ENCODE data around the gene KRT76.

Gene KRT76

DNA sequence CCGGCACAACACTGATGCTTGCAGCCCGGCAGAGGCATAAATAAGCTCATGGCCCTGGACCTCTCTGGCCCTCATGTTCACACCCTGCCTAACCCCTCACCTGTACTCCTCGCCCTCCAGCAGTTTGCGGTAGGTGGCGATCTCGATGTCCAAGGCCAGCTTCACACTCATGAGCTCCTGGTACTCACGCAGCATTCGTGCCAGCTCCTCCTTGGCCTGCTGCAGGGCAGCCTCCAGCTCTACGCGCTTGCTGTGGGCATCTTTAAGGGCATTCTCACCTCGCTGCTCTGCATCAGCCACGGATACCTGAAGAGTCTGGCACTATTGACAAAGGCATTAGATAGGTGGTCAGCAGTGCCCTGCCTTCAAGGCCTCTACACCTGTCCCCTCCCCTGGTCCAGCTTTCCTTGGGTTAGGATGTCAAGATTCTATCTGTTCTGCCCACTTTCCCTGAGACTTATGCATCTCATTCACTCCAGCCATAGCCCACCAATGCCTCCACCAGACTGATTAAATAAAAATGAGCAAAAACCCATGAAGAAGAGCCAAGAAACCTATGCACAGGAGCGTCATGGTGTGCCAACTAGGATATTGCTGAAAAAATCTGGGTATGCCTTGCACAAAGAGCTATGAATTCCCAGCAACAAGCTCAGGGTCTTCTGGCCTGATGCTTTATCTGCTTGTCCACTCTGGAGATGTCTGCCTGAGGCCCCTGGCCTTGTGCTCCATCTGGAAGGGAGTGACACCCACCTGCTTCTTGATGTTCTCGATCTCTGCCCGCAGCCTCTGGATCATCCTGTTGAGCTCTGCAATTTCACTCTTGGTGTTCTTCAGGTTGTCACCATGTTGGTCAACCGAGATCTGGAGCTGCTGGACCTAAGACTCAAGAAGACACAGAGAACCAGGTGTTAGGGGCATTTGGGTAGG is 30.7 kb upstream of the KRT76 start:
- H3K4me1 ChIP-seq (ENCODE audit: insufficient read depth, low read length, severe bottlenecking) = no peaks in the 10 kb centered on the region
- no peaks in the 10 kb centered on the region for H3K36me3 ChIP-seq (ENCODE audit: insufficient read depth, low read length)
- no peaks in the 10 kb centered on the region for H3K9me3 ChIP-seq (ENCODE audit: low read length)
- H2AFZ ChIP-seq (ENCODE audit: low read length) = no peak overlapping the region
- H3K9me2 ChIP-seq (ENCODE audit: low read depth, low read length) = no peaks in the 10 kb centered on the region
- H3K9ac ChIP-seq (ENCODE audit: low read length) = no peak overlapping the region
- H3K4me3 ChIP-seq (ENCODE audit: low read depth, low read length, poor library complexity, severe bottlenecking) = no peak overlapping the region
- TF ChIP-seq, protein P1, sequence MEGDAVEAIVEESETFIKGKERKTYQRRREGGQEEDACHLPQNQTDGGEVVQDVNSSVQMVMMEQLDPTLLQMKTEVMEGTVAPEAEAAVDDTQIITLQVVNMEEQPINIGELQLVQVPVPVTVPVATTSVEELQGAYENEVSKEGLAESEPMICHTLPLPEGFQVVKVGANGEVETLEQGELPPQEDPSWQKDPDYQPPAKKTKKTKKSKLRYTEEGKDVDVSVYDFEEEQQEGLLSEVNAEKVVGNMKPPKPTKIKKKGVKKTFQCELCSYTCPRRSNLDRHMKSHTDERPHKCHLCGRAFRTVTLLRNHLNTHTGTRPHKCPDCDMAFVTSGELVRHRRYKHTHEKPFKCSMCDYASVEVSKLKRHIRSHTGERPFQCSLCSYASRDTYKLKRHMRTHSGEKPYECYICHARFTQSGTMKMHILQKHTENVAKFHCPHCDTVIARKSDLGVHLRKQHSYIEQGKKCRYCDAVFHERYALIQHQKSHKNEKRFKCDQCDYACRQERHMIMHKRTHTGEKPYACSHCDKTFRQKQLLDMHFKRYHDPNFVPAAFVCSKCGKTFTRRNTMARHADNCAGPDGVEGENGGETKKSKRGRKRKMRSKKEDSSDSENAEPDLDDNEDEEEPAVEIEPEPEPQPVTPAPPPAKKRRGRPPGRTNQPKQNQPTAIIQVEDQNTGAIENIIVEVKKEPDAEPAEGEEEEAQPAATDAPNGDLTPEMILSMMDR (IDR thresholded peaks at IDR 0.05; ENCODE audit: low read length) = no peak
- no peaks in the 10 kb centered on the region for H3F3A ChIP-seq (ENCODE audit: insufficient read depth, low read length)
- H3K79me2 ChIP-seq (ENCODE audit: insufficient read depth, low read length) = no peaks in the 10 kb centered on the region
- H3K27me3 ChIP-seq (ENCODE audit: insufficient read depth, low read length) = peaks cover 3% of the 10 kb centered on the region; the same call in 1 of the 2 replicates
- H3K27ac ChIP-seq (ENCODE audit: low read depth, low read length, poor library complexity, severe bottlenecking) = no peak overlapping the region
- no peak overlapping the region for H3K4me2 ChIP-seq (ENCODE audit: low read length)
- no peaks in the 10 kb centered on the region for H4K20me1 ChIP-seq (ENCODE audit: insufficient read depth, low read length)

DNA sequence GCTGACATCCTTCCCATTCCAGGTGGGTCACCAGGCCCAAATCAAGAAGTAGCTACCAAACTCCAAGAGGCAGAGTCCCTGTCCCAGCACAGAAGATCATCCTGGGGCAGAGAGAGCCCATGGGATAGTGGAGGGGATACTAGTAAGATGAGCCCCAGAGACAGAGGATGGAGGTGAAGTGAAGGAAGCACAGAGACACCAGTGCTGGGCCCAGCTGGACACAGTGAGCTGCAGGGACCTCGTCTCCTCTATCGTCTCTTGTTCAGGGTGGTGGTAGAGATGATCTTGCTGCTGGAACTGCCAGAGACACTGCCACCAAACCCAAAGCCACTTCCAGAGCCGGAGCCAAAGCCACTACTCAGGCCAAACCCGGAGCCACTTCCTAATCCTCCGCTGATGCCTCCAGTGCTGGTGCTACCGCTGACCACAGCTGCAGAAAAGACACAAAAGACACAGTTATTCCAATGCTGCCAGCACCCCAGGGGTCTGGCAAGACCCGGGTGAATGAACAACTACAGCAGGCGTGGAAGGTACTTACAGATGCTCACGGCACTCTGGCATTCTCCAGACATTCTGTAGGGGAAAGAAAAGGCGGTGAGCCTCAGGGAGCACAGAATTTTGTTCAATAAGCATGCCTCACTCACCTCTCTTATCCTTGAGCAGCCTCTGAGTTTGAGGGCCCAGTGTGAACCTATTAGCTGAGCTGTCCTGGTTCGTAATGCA is 29.8 kb upstream of the KRT76 start:
- Histone ChIP-seq H3K79me2 (ENCODE audit: insufficient read depth, low read length) (no peaks in the 10 kb centered on the region), H3F3A (ENCODE audit: insufficient read depth, low read length) (no peaks in the 10 kb centered on the region), H3K27me3 (ENCODE audit: insufficient read depth, low read length) (peaks cover 3% of the 10 kb centered on the region; the same call in 1 of the 2 replicates), H3K4me1 (ENCODE audit: insufficient read depth, low read length, severe bottlenecking) (no peaks in the 10 kb centered on the region), H3K27ac (ENCODE audit: low read depth, low read length, poor library complexity, severe bottlenecking) (no peak overlapping the region), H3K36me3 (ENCODE audit: insufficient read depth, low read length) (no peaks in the 10 kb centered on the region), H3K4me3 (ENCODE audit: low read depth, low read length, poor library complexity, severe bottlenecking) (no peak overlapping the region), H3K9me3 (ENCODE audit: low read length) (no peaks in the 10 kb centered on the region), H4K20me1 (ENCODE audit: insufficient read depth, low read length) (no peaks in the 10 kb centered on the region), H3K4me2 (ENCODE audit: low read length) (no peak overlapping the region), H3K9ac (ENCODE audit: low read length) (no peak overlapping the region), H2AFZ (ENCODE audit: low read length) (no peak overlapping the region), H3K9me2 (ENCODE audit: low read depth, low read length) (no peaks in the 10 kb centered on the region)
- no peak for TF ChIP-seq EZH2 (IDR thresholded peaks at IDR 0.05; ENCODE audit: borderline replicate concordance, low read length)
- TF ChIP-seq, protein P1 (IDR thresholded peaks at IDR 0.05; ENCODE audit: low read length) = no peak

DNA sequence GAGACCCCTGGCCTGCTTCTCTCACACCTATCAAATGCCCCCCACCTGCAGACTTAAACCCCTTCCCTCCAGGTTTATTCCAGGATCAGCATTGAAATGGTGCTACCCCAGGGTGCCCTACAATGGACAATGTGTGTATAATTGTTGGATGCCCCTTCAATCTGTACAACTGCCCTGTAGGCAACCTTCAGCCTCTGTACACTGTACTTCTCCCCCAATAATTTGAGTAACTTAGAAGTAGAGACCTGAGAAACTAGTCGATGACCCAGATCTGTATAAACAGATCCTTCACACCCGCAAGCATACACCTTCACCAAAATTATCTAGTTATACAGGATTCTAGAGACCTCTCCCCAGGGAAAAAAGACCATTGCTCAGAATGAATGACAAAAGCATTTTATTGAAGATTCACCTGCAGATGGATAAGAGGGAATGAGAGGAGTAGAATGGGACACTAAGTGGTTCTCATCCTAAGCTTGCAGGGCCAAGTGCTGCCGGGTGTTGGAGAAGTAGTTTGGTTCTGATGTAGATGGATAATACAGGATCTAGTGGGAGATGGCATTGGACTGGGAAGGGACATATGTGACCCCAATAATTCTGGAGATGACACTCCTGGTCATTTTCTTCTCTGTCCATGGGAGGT is 29.1 kb upstream of the KRT76 start:
- Histone ChIP-seq H3K27me3 (ENCODE audit: insufficient read depth, low read length) (peaks cover 3% of the 10 kb centered on the region; the same call in 1 of the 2 replicates), H2AFZ (ENCODE audit: low read length) (no peak overlapping the region), H4K20me1 (ENCODE audit: insufficient read depth, low read length) (no peaks in the 10 kb centered on the region), H3K4me3 (ENCODE audit: low read depth, low read length, poor library complexity, severe bottlenecking) (no peak overlapping the region), H3K79me2 (ENCODE audit: insufficient read depth, low read length) (no peaks in the 10 kb centered on the region), H3K4me1 (ENCODE audit: insufficient read depth, low read length, severe bottlenecking) (no peaks in the 10 kb centered on the region), H3K9me3 (ENCODE audit: low read length) (no peaks in the 10 kb centered on the region), H3K9me2 (ENCODE audit: low read depth, low read length) (no peaks in the 10 kb centered on the region), H3K4me2 (ENCODE audit: low read length) (no peak overlapping the region), H3F3A (ENCODE audit: insufficient read depth, low read length) (no peaks in the 10 kb centered on the region), H3K36me3 (ENCODE audit: insufficient read depth, low read length) (no peaks in the 10 kb centered on the region), H3K9ac (ENCODE audit: low read length) (no peak overlapping the region), H3K27ac (ENCODE audit: low read depth, low read length, poor library complexity, severe bottlenecking) (no peak overlapping the region)
- TF ChIP-seq EZH2 (IDR thresholded peaks at IDR 0.05; ENCODE audit: borderline replicate concordance, low read length) = no peak
- TF ChIP-seq, protein P1 (IDR thresholded peaks at IDR 0.05; ENCODE audit: low read length) = no peak
